ENCODE results near the gene SUMF1. TPM values are rescaled to one million over a fixed set of nuclear protein-coding genes. Genes with fewer than 3 reads are reported as not detected.

Gene SUMF1
- total and polyA plus RNA-seq, 2 of the 13 experiments (the other 11 are each of a cell fraction or from before 2014, with no cell fraction given), result 18.5 to 28.9 TPM

- H3K27me3 ChIP-seq (ENCODE audit: control insufficient read depth in 1 of 2, insufficient read depth in 2 of 2, low read length in 2 of 2), result peaks cover 3 to 4% of the 10 kb centered on the region in 2 experiments; a peak in 4 of 5 replicates
- CTCF ChIA-PET (ENCODE audit: low intra/inter-chr PET ratio, low total read pairs), result no interaction called here
- no peaks in the 10 kb centered on the region for H3K36me3 ChIP-seq (replicated peaks in 1 of 2; ENCODE audit: control insufficient read depth in 1 of 2, insufficient read depth in 2 of 2, low read length in 2 of 2)
- no peak for DNase-seq (ENCODE audit: low spot score)
- FAIRE-seq, result no peak
- TF ChIP-seq HNRNPUL1 (IDR thresholded peaks at IDR 0.05; ENCODE audit: low read depth, low read length), result no peak
- TF ChIP-seq RXRB (CRISPR knock-in tag; IDR thresholded peaks at IDR 0.05; ENCODE audit: borderline replicate concordance), result no peak
- TF ChIP-seq ZNF557 (CRISPR knock-in tag; IDR thresholded peaks at IDR 0.05), result no peak
- no peak for TF ChIP-seq PAX8 (CRISPR knock-in tag; IDR thresholded peaks at IDR 0.05; ENCODE audit: borderline replicate concordance)
- TF ChIP-seq, protein P1, sequence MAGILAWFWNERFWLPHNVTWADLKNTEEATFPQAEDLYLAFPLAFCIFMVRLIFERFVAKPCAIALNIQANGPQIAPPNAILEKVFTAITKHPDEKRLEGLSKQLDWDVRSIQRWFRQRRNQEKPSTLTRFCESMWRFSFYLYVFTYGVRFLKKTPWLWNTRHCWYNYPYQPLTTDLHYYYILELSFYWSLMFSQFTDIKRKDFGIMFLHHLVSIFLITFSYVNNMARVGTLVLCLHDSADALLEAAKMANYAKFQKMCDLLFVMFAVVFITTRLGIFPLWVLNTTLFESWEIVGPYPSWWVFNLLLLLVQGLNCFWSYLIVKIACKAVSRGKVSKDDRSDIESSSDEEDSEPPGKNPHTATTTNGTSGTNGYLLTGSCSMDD (CRISPR knock-in tag; IDR thresholded peaks at IDR 0.05), result no peak
- TF ChIP-seq, protein P2, sequence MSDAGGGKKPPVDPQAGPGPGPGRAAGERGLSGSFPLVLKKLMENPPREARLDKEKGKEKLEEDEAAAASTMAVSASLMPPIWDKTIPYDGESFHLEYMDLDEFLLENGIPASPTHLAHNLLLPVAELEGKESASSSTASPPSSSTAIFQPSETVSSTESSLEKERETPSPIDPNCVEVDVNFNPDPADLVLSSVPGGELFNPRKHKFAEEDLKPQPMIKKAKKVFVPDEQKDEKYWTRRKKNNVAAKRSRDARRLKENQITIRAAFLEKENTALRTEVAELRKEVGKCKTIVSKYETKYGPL (CRISPR knock-in tag; IDR thresholded peaks at IDR 0.05), result no peak
- TF ChIP-seq MAFK (conservative IDR thresholded peaks at IDR 0.05 in 1 of 2, IDR thresholded peaks at IDR 0.05 in 1 of 2; ENCODE audit: low read length in 2 of 2), result peak; percentile 74 to 82
- TF ChIP-seq, protein P3, sequence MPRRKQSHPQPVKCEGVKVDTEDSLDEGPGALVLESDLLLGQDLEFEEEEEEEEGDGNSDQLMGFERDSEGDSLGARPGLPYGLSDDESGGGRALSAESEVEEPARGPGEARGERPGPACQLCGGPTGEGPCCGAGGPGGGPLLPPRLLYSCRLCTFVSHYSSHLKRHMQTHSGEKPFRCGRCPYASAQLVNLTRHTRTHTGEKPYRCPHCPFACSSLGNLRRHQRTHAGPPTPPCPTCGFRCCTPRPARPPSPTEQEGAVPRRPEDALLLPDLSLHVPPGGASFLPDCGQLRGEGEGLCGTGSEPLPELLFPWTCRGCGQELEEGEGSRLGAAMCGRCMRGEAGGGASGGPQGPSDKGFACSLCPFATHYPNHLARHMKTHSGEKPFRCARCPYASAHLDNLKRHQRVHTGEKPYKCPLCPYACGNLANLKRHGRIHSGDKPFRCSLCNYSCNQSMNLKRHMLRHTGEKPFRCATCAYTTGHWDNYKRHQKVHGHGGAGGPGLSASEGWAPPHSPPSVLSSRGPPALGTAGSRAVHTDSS (CRISPR knock-in tag; conservative IDR thresholded peaks at IDR 0.05), result no peak
- TF ChIP-seq ZNF343 (CRISPR knock-in tag; IDR thresholded peaks at IDR 0.05), result no peak
- TF ChIP-seq, protein P4, sequence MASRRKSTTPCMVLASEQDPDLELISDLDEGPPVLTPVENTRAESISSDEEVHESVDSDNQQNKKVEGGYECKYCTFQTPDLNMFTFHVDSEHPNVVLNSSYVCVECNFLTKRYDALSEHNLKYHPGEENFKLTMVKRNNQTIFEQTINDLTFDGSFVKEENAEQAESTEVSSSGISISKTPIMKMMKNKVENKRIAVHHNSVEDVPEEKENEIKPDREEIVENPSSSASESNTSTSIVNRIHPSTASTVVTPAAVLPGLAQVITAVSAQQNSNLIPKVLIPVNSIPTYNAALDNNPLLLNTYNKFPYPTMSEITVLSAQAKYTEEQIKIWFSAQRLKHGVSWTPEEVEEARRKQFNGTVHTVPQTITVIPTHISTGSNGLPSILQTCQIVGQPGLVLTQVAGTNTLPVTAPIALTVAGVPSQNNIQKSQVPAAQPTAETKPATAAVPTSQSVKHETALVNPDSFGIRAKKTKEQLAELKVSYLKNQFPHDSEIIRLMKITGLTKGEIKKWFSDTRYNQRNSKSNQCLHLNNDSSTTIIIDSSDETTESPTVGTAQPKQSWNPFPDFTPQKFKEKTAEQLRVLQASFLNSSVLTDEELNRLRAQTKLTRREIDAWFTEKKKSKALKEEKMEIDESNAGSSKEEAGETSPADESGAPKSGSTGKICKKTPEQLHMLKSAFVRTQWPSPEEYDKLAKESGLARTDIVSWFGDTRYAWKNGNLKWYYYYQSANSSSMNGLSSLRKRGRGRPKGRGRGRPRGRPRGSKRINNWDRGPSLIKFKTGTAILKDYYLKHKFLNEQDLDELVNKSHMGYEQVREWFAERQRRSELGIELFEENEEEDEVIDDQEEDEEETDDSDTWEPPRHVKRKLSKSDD (CRISPR knock-in tag; IDR thresholded peaks at IDR 0.05; ENCODE audit: low read depth), result no peak
- no peak for TF ChIP-seq RCOR2 (CRISPR knock-in tag; IDR thresholded peaks at IDR 0.05)
- TF ChIP-seq MAFF (IDR thresholded peaks at IDR 0.05; ENCODE audit: low read depth, low read length), result peak; percentile 72
- TF ChIP-seq ZNF724P (CRISPR knock-in tag; IDR thresholded peaks at IDR 0.05; ENCODE audit: borderline replicate concordance), result no peak
- TF ChIP-seq ZNF225 (CRISPR knock-in tag; IDR thresholded peaks at IDR 0.05), result no peak
- no peaks in the 10 kb centered on the region for H4K20me1 ChIP-seq (ENCODE audit: insufficient read depth, low read length)
- no peak for ATAC-seq
- H3K4me3 ChIP-seq (replicated peaks in 1 of 3; ENCODE audit: insufficient read depth in 1 of 3, low read depth in 2 of 3, low read length in 3 of 3), result no peak overlapping the region
- H3K4me2 ChIP-seq (ENCODE audit: low read depth, low read length), result no peak overlapping the region
- H3K9me3 ChIP-seq (ENCODE audit: low read length), result no peaks in the 10 kb centered on the region
- no peaks in the 10 kb centered on the region for H3K79me2 ChIP-seq (ENCODE audit: insufficient read depth, low read length)
- H3K27ac ChIP-seq (ENCODE audit: extremely low read length, insufficient read depth, low read length), result no peak overlapping the region
- 0% methylated on average over 1 of the region's 1 CpG for WGBS (ENCODE audit: low lambda C conversion rate)
- no peak overlapping the region for H2AFZ ChIP-seq (ENCODE audit: low read length)
- intact Hi-C loops (cut with micrococcal nuclease; ENCODE audit: unreplicated experiment), result no loop called here
- H3K4me1 ChIP-seq (ENCODE audit: insufficient read depth, low read length), result peaks cover 18% of the 10 kb centered on the region
- in situ Hi-C loops (cut with HindIII; ENCODE audit: extremely low pct_ligation_motif_present, low pct_unique_long_range_greater_than_20kb), result no loop called here
- no peak overlapping the region for H3K9ac ChIP-seq (ENCODE audit: insufficient read depth, low read depth, low read length)
- POLR2A ChIA-PET, result no interaction called here
- no TSS peak for BruUV-seq (replicated peaks)
Observed at GRCh38 chr3:4471907-4472306, 4.8 kb upstream of the SUMF1 start.
